Fibroblast of mammary gland (primary cell): ENCODE measurements around the gene OR10A3.

ENCODE experiments used
- DNase-seq: peaks from one replicate; pipeline ENCODE4 v3.0.0-alpha.2; 2010; ENCODE audit warnings: low read depth
- H3K4me3 ChIP-seq: 2 replicates; pipeline ENCODE4 v1.5.1; 2011; ENCODE audit warnings: low read depth, mild to moderate bottlenecking, low read length, moderate library complexity; ENCODE audit not compliant: control insufficient read depth
- CTCF ChIP-seq: conservative IDR thresholded peaks from 2 replicates; pipeline ENCODE4 v1.5.1; 2011; ENCODE audit warnings: low read depth, low read length, inconsistent platforms; ENCODE audit not compliant: control insufficient read depth, insufficient read depth

The OR10A3 gene

GRCh38 chr11:7896009-7896785 lies 45.3 kb downstream of the OR10A3 start:
- no peak overlapping the region for H3K4me3 ChIP-seq
- DNase-seq: no peak
- TF ChIP-seq CTCF: no peak

- TF ChIP-seq CTCF: no peak
- DNase-seq: no peak
- H3K4me3 ChIP-seq: no peak overlapping the region
These were observed 47.3 kb downstream of the OR10A3 start for GRCh38 chr11:7894251-7894650.

GRCh38 chr11:7893796-7894195 lies 47.7 kb downstream of the OR10A3 start:
- DNase-seq: no peak
- no peak for TF ChIP-seq CTCF
- no peak overlapping the region for H3K4me3 ChIP-seq

- peak; percentile 81 for TF ChIP-seq CTCF
- no peak overlapping the region for H3K4me3 ChIP-seq
- DNase-seq: peak; percentile 77
These were observed 48.7 kb downstream of the OR10A3 start for GRCh38 chr11:7892840-7893254.

- no peak overlapping the region for H3K4me3 ChIP-seq
- TF ChIP-seq CTCF: no peak
- peak; percentile 85 for DNase-seq
These were observed 49.3 kb downstream of the OR10A3 start for GRCh38 chr11:7892059-7892699.

GRCh38 chr11:7890417-7891172 lies 50.9 kb downstream of the OR10A3 start:
- peak; percentile 15 for DNase-seq
- H3K4me3 ChIP-seq: no peak overlapping the region
- no peak for TF ChIP-seq CTCF
